Panc1 (cell line): ENCODE data around the gene FNIP2. TPM values are rescaled to one million over a fixed set of nuclear protein-coding genes. Genes with fewer than 3 reads are reported as not detected.

Experiments used
- ATAC-seq: fragments of 200-7000 bp; cut with Tn5 transposase; 2 replicates; pipeline ENCODE4 v1.9.1; 2020; ENCODE audit warnings: mild to moderate bottlenecking, moderate library complexity
- BruUV-seq: library from RNA; stranded (reverse); fragments of 400-500 nt; replicated peaks from 2 replicates; lab custom pipeline; 2021; lab: Mats Ljungman, UMichigan
- CTCF ChIA-PET: fragments of 300-600 bp; sonication (Branson Sonifier 250); formaldehyde crosslinking; loops from one replicate; lab custom pipeline; 2022; ENCODE audit warnings: antibody characterized with exemption; lab: Charles Lee
- POLR2A ChIA-PET: fragments of 300-600 bp; sonication (Branson Sonifier 250); formaldehyde crosslinking; loops from one replicate; lab custom pipeline; 2022; ENCODE audit warnings: antibody characterized with exemption; lab: Charles Lee
- DNase-seq: peaks from one replicate; pipeline ENCODE4 v3.0.0-alpha.2; 2010; ENCODE audit warnings: low read depth, low spot score
- H3K27ac ChIP-seq: 2 replicates; pipeline ENCODE4 v1.5.1; 2011; ENCODE audit warnings: mild to moderate bottlenecking, low read length, inconsistent platforms
- H3K27me3 ChIP-seq: fragments of 200-500 bp; sonication (Bioruptor generic); 2 replicates; pipeline ENCODE4 v1.6.0; 2014; ENCODE audit warnings: low read length, inconsistent platforms; ENCODE audit not compliant: control insufficient read depth, insufficient read depth
- H3K36me3 ChIP-seq: fragments of 200-500 bp; sonication (Bioruptor generic); 2 replicates; pipeline ENCODE4 v1.5.1; 2014; ENCODE audit warnings: inconsistent platforms, mild to moderate bottlenecking, low read length, moderate library complexity; ENCODE audit not compliant: control insufficient read depth, insufficient read depth
- H3K4me1 ChIP-seq: 2 replicates; pipeline ENCODE4 v1.5.1; 2011; ENCODE audit warnings: inconsistent platforms, mild to moderate bottlenecking, low read length, moderate library complexity; ENCODE audit not compliant: control insufficient read depth, insufficient read depth
- H3K4me3 ChIP-seq, 2 experiments: 2 replicates each; pipeline ENCODE4 v1.5.1; 2011 to 2012; ENCODE audit warnings: low read depth in 2 of 2, low read length in 2 of 2, mild to moderate bottlenecking in 2 of 2, inconsistent platforms in 1 of 2, moderate library complexity in 1 of 2
- H3K9me3 ChIP-seq: fragments of 200-500 bp; sonication (Bioruptor generic); 2 replicates; pipeline ENCODE4 v1.5.1; 2014; ENCODE audit warnings: low read depth, mild to moderate bottlenecking, inconsistent platforms, low read length, moderate library complexity; ENCODE audit not compliant: control insufficient read depth, insufficient read depth
- CTCF ChIP-seq: fragments of 450-650 bp; IDR thresholded peaks from 2 replicates; pipeline ENCODE4 v1.5.1; 2017; ENCODE audit warnings: mild to moderate bottlenecking
- POLR2AphosphoS5 ChIP-seq: IDR thresholded peaks from 2 replicates; pipeline ENCODE4 v1.6.1; 2012; ENCODE audit warnings: mild to moderate bottlenecking, low read depth, low read length, moderate library complexity
- REST ChIP-seq, 2 experiments: IDR thresholded peaks; 2 replicates each; pipeline ENCODE4 v1.6.1; 2011 to 2012; ENCODE audit warnings: low read depth in 2 of 2, control low read depth in 1 of 2, low read length in 1 of 2, mild to moderate bottlenecking in 1 of 2, moderate library complexity in 1 of 2; ENCODE audit not compliant: insufficient read depth in 1 of 2
- SIN3A ChIP-seq: IDR thresholded peaks from 2 replicates; pipeline ENCODE4 v1.6.1; 2012; ENCODE audit warnings: low read depth, mild to moderate bottlenecking, low read length, moderate library complexity, borderline replicate concordance; ENCODE audit not compliant: insufficient read depth
- TCF7L2 ChIP-seq: IDR thresholded peaks from 2 replicates; pipeline ENCODE4 v1.6.1; 2011; ENCODE audit warnings: mild to moderate bottlenecking, low read depth, low read length, inconsistent platforms
- in situ Hi-C: cut with HindIII; loops from 2 replicates; pipeline ENCODE4 v1.10.0; 2016; ENCODE audit warnings: low sequenced_read_pairs, low pct_unique_long_range_greater_than_20kb
- intact Hi-C: fragments of 100-400 bp; cut with micrococcal nuclease; formaldehyde crosslinking; loops from one replicate; pipeline ENCODE4 v1.10.0; 2022; ENCODE audit not compliant: unreplicated experiment
- total RNA-seq: library from RNA; stranded (reverse); gene quantifications from one replicate; pipeline ENCODE4 v1.2.1, GENCODE V29; 2021; ENCODE audit not compliant: unreplicated experiment

FNIP2 gene
- total RNA-seq, 1 experiment from 2014 or later = 17.7 TPM

- in situ Hi-C loops (no loop called here), intact Hi-C loops (no loop called here)
- ChIA-PET POLR2A (interaction anchor here (0.6 to 0.7 kb wide), 2 partner anchors 35 to 1157 kb away, joined by 3 to 4 read pairs; no protein-coding TSS in a partner anchor), CTCF (no interaction called here)
- TF ChIP-seq POLR2AphosphoS5 (no peak), REST (IDR thresholded peaks at IDR 0.05; ENCODE audit: insufficient read depth in 1 of 2, low read depth in 2 of 2, low read length in 1 of 2) (no peak), TCF7L2 (no peak), SIN3A (no peak), CTCF (no peak)
- no TSS peak for BruUV-seq
- no peaks in the 10 kb centered on the region for H3K9me3 ChIP-seq
- H3K27ac ChIP-seq = no peak overlapping the region
- H3K4me3 ChIP-seq = no peak overlapping the region
- peaks cover 20% of the 10 kb centered on the region for H3K4me1 ChIP-seq
- ATAC-seq (no peak), DNase-seq (no peak)
- no peaks in the 10 kb centered on the region for H3K36me3 ChIP-seq
- H3K27me3 ChIP-seq = no peaks in the 10 kb centered on the region
These were observed 48.1 kb downstream of the FNIP2 start for GRCh38 chr4:158816955-158817354.

- no peak for TF ChIP-seq CTCF
- no peak for TF ChIP-seq SIN3A
- TF ChIP-seq REST (IDR thresholded peaks at IDR 0.05; ENCODE audit: insufficient read depth in 1 of 2, low read depth in 2 of 2, low read length in 1 of 2) = no peak
- no peak for TF ChIP-seq POLR2AphosphoS5
- no peak for TF ChIP-seq TCF7L2
- H3K4me3 ChIP-seq = no peak overlapping the region
- DNase-seq (no peak), ATAC-seq (no peak)
- BruUV-seq = no TSS peak
- intact Hi-C loops = no loop called here
- H3K36me3 ChIP-seq = no peaks in the 10 kb centered on the region
- no peak overlapping the region for H3K27ac ChIP-seq
- ChIA-PET POLR2A (no interaction called here), CTCF (no interaction called here)
- in situ Hi-C loops = no loop called here
- no peaks in the 10 kb centered on the region for H3K27me3 ChIP-seq
- H3K4me1 ChIP-seq = peaks cover 20% of the 10 kb centered on the region
- no peaks in the 10 kb centered on the region for H3K9me3 ChIP-seq
These were observed 48.9 kb downstream of the FNIP2 start for GRCh38 chr4:158817562-158818296.
